ENCODE measurements around the gene ARID4B. TPM values are rescaled to one million over a fixed set of nuclear protein-coding genes. Genes with fewer than 3 reads are reported as not detected.

The ARID4B gene
- total and polyA plus RNA-seq, 2 donors (not counting 3 experiments of a cell fraction or from before 2014, with no cell fraction given) = 6.7 to 40.7 TPM

- no TSS peak for BruUV-seq (replicated peaks)
- intact Hi-C loops (cut with micrococcal nuclease) = no loop called here
- Histone ChIP-seq H2AFZ (ENCODE audit: low read depth, low read length) (no peak overlapping the region), H3K4me1 (ENCODE audit: control insufficient read depth, extremely low read depth, insufficient read depth, low read length) (no peaks in the 10 kb centered on the region), H3K79me2 (ENCODE audit: control insufficient read depth, insufficient read depth, low read length) (no peaks in the 10 kb centered on the region), H3K4me3 (replicated peaks in 1 of 3; ENCODE audit: insufficient read depth in 1 of 3, low read depth in 1 of 3, low read length in 3 of 3) (no peak overlapping the region), H3K36me3 (ENCODE audit: control insufficient read depth in 2 of 2, extremely low read depth in 1 of 2, insufficient read depth in 2 of 2, low read length in 2 of 2) (peaks cover 22 to 26% of the 10 kb centered on the region in 2 experiments), H3K9me1 (replicated peaks; ENCODE audit: control insufficient read depth, extremely low read depth, insufficient read depth, low read length) (no peaks in the 10 kb centered on the region), H3K27ac (ENCODE audit: insufficient read depth, low read depth, low read length) (no peak overlapping the region), H3K4me2 (ENCODE audit: insufficient read depth, low read length) (no peak overlapping the region), H3K9ac (replicated peaks; ENCODE audit: extremely low read depth, insufficient read depth, low read length) (no peak overlapping the region), H3K27me3 (ENCODE audit: control insufficient read depth in 2 of 2, insufficient read depth in 2 of 2, low read length in 2 of 2) (no peaks in the 10 kb centered on the region), H4K20me1 (replicated peaks; ENCODE audit: control insufficient read depth, extremely low read depth, insufficient read depth, low read length) (no peaks in the 10 kb centered on the region), H3K9me3 (replicated peaks; ENCODE audit: control insufficient read depth, insufficient read depth, low read length) (no peaks in the 10 kb centered on the region)
- TF ChIP-seq JUN (IDR thresholded peaks at IDR 0.05; ENCODE audit: borderline replicate concordance, insufficient read depth, insufficient read length, low read depth) = no peak
- TF ChIP-seq GATA2 (IDR thresholded peaks at IDR 0.05; ENCODE audit: insufficient read depth, insufficient read length, low read depth, low read length) = no peak
- TF ChIP-seq POLR2AphosphoS5 (IDR thresholded peaks at IDR 0.05; ENCODE audit: insufficient read depth, low read depth, low read length) = no peak
- TF ChIP-seq FOS (IDR thresholded peaks at IDR 0.05; ENCODE audit: borderline replicate concordance, insufficient read depth, low read length) = no peak
- TF ChIP-seq CTCF (IDR thresholded peaks at IDR 0.05; ENCODE audit: extremely low read depth in 1 of 2, insufficient read depth in 1 of 2, low read depth in 1 of 2, low read length in 2 of 2) = no peak
- TF ChIP-seq POLR2A (IDR thresholded peaks at IDR 0.05; ENCODE audit: low read depth, low read length) = no peak
- no peak for TF ChIP-seq EZH2 (IDR thresholded peaks at IDR 0.05; ENCODE audit: borderline replicate concordance, low read depth, low read length, severe bottlenecking)
- no peak for TF ChIP-seq MYC (IDR thresholded peaks at IDR 0.05; ENCODE audit: low read depth, low read length)
- TF ChIP-seq, protein P1, sequence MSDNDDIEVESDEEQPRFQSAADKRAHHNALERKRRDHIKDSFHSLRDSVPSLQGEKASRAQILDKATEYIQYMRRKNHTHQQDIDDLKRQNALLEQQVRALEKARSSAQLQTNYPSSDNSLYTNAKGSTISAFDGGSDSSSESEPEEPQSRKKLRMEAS (IDR thresholded peaks at IDR 0.05; ENCODE audit: insufficient read depth, insufficient read length) = no peak
- no peak for FAIRE-seq
- POLR2A ChIA-PET = no interaction called here
- dilution Hi-C loops (cut with MboI; ENCODE audit: extremely low pct_ligation_motif_present, low sequenced_read_pairs) = no loop called here
- CTCF ChIA-PET = no interaction called here
- no peak for DNase-seq (ENCODE audit: low read depth, low spot score)
Observed at GRCh38 chr1:235134171-235134570, 193.8 kb downstream of the ARID4B start.
